Smooth muscle cell of trachea (primary cell): Measurements from ENCODE around the gene KLF14. TPM values are rescaled to one million over a fixed set of nuclear protein-coding genes. Genes with fewer than 3 reads are reported as not detected.

Experiments used
- total RNA-seq: library from RNA; depleted of rRNA; stranded (reverse); fragments of >200 nt; gene quantifications from 2 replicates; pipeline ENCODE4 v1.2.1, GENCODE V29; 2014

The KLF14 gene
- total RNA-seq: under 0.01 TPM in 1 of 2 replicates, not detected in the other

DNA sequence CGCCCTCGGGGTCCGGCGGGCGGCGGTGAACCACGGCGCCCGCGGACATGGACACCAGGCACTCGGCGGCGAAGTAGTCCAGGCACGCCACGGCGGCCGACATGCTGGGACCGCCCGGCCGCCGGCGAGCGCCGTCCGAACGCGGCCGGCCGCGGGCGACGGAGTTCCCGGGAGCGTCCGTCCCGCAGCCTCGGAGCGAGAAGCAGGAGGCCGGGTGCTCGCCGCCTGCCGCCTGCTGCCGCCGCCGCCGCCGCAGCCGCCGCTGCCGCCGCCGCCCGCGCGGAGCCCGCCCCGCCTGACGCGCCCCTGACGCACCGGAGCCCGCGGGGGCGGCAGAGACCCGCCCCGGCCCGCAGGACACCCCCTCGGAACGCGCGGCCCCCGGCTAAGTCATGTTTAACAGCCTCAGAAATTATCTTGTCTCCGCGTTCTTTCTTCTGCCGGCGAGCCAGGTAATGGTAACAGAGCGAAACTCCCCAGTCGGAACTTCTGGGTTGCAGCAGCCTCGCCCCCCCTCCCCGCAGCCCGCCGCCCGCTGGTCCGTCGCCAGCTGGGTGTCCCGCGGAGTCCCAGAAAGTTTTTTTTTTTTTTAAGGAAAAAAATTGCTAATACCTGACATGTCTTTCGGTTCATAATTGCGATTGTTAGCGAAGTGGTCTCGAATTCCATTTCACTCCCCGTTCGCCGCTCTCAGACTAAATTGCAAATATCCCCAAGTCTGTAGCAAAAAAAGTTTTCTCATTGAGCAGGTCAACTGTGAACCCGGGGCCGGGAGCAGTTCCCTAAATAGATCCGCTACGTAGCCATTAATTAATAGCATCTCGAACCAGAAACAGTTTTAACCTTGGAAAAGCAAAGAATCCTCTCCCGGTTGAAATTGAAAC is at the start of gene KLF14:
TSS of gene KLF14 (minus strand) at position 277 of the 884 bp plus-strand sequence. CDS start at position 103, 174 bp downstream.

Other genes with a start within 250 kb of the KLF14 start
- gene MEST, start 242.1 kb downstream of the KLF14 start, total RNA-seq: 6.8 and 23.0 TPM in 2 replicates
- 35.8 and 38.5 TPM in 2 replicates for gene COPG2, start 65.5 kb downstream of the KLF14 start, total RNA-seq
- gene TSGA13, start 47.7 kb downstream of the KLF14 start, total RNA-seq: not detected in 2 replicates